B cell (primary cell): Measurements from ENCODE around the gene IL23A. TPM values are rescaled to one million over a fixed set of nuclear protein-coding genes. Genes with fewer than 3 reads are reported as not detected.
A peak's percentile ranks its signal among the peaks of the same experiment; 100 is the strongest.

Experiments
- ATAC-seq: fragments of 200-7000 bp; cut with Tn5 transposase; one replicate; pipeline ENCODE4 v1.10.0; 2021; ENCODE audit warnings: low read depth, mild to moderate bottlenecking, moderate number of reproducible peaks, moderate library complexity
- CTCF ChIA-PET: fragments of 350-600 bp; sonication (Branson Sonifier 250); formaldehyde crosslinking; loops from one replicate; lab custom pipeline; 2021; ENCODE audit warnings: antibody characterized with exemption, inconsistent platforms; lab: Charles Lee
- POLR2A ChIA-PET: fragments of 350-600 bp; sonication (Branson Sonifier 250); formaldehyde crosslinking; loops from one replicate; lab custom pipeline; 2021; ENCODE audit warnings: antibody characterized with exemption; lab: Charles Lee
- DNase-seq: peaks from one replicate; pipeline ENCODE4 v3.0.0; 2013
- H2AFZ ChIP-seq: 2 replicates; pipeline ENCODE4 v1.6.1; 2012; ENCODE audit warnings: mild to moderate bottlenecking, low read depth, low read length; ENCODE audit not compliant: insufficient read depth, poor library complexity, severe bottlenecking
- H3K27ac ChIP-seq, 2 donors: 1 replicate in 1 of 2; 2 replicates in 1 of 2; pipeline ENCODE4 v1.5.1; 2012 to 2013; ENCODE audit warnings: low read length in 2 of 2, mild to moderate bottlenecking in 2 of 2, moderate library complexity in 1 of 2
- H3K27me3 ChIP-seq, 4 experiments: fragments of 200-600 bp in 1 of 4; sonication (generic) in 1 of 4; replicated peaks in 1 of 4; 1 replicate in 2 of 4; 2 replicates in 2 of 4; pipeline versions ENCODE4 v1.6.1 to v1.7.0; 2013 to 2016; ENCODE audit warnings: low read length in 3 of 4, mild to moderate bottlenecking in 2 of 4, mixed read lengths in 1 of 4, moderate library complexity in 1 of 4; ENCODE audit not compliant: insufficient read depth in 4 of 4, control insufficient read depth in 3 of 4; ENCODE audit errors: control extremely low read depth in 1 of 4
- H3K36me3 ChIP-seq, 2 experiments: replicated peaks in 1 of 2; 1 replicate in 1 of 2; 2 replicates in 1 of 2; pipeline versions ENCODE4 v1.6.1 to v1.7.1; 2013; ENCODE audit warnings: low read length in 1 of 2; ENCODE audit not compliant: insufficient read depth in 2 of 2, control insufficient read depth in 1 of 2; ENCODE audit errors: control extremely low read depth in 1 of 2, extremely low read depth in 1 of 2
- H3K4me1 ChIP-seq, 2 donors: fragments of 200-600 bp in 1 of 2; sonication (generic) in 1 of 2; 1 replicate in 1 of 2; 2 replicates in 1 of 2; pipeline versions ENCODE4 v1.5.1 to v1.6.1; 2013 to 2017; ENCODE audit warnings: low read length in 2 of 2; ENCODE audit not compliant: control insufficient read depth in 2 of 2, insufficient read depth in 2 of 2
- H3K4me2 ChIP-seq: replicated peaks from 2 replicates; pipeline ENCODE3; 2012; ENCODE audit warnings: mild to moderate bottlenecking, low read depth, low read length; ENCODE audit not compliant: poor library complexity, severe bottlenecking
- H3K4me3 ChIP-seq, 5 experiments: fragments of 200-600 bp in 1 of 5; sonication (generic) in 1 of 5; 1 replicate in 3 of 5; 2 replicates in 2 of 5; pipeline versions ENCODE4 v1.5.1 to v1.7.0; 2011 to 2016; ENCODE audit warnings: low read length in 4 of 5, mild to moderate bottlenecking in 4 of 5, low read depth in 2 of 5, control low read depth in 1 of 5, moderate library complexity in 1 of 5; ENCODE audit not compliant: insufficient read depth in 1 of 5; ENCODE audit errors: control extremely low read depth in 1 of 5, extremely low read depth in 1 of 5
- H3K79me2 ChIP-seq: fragments of 200-600 bp; sonication (generic); one replicate; pipeline ENCODE4 v1.6.0; 2016; ENCODE audit warnings: low read length; ENCODE audit not compliant: control insufficient read depth, insufficient read depth
- H3K9ac ChIP-seq: fragments of 200-600 bp; sonication (generic); 2 replicates; pipeline ENCODE4 v1.6.1; 2017; ENCODE audit warnings: mild to moderate bottlenecking, low read length, moderate library complexity
- H3K9me3 ChIP-seq, 3 donors: one replicate each; pipeline versions ENCODE4 v1.6.1 to v1.7.1; 2013; ENCODE audit warnings: low read length in 2 of 3; ENCODE audit not compliant: control insufficient read depth in 2 of 3, insufficient read depth in 1 of 3; ENCODE audit errors: control extremely low read depth in 1 of 3
- H4K20me1 ChIP-seq: 2 replicates; pipeline ENCODE4 v1.6.0; 2012; ENCODE audit warnings: mild to moderate bottlenecking, low read length; ENCODE audit not compliant: insufficient read depth, control insufficient read depth, poor library complexity, severe bottlenecking
- H3K27ac Mint-ChIP-seq: one replicate; pipeline ENCODE4 v1.8.0; 2021; ENCODE audit warnings: mixed read lengths
- H3K27me3 Mint-ChIP-seq: one replicate; pipeline ENCODE4 v1.8.0; 2021; ENCODE audit warnings: mixed read lengths
- H3K4me1 Mint-ChIP-seq: one replicate; pipeline ENCODE4 v1.8.0; 2021; ENCODE audit warnings: mixed read lengths
- H3K4me3 Mint-ChIP-seq: one replicate; pipeline ENCODE4 v1.8.0; 2021; ENCODE audit warnings: mixed read lengths
- H3K9me3 Mint-ChIP-seq: one replicate; pipeline ENCODE4 v1.8.0; 2022; ENCODE audit warnings: mixed read lengths; ENCODE audit not compliant: insufficient read depth
- CTCF ChIP-seq: fragments of 200-600 bp; IDR thresholded peaks from one replicate; pipeline ENCODE4 v1.8.0; 2022; ENCODE audit warnings: antibody characterized with exemption, mild to moderate bottlenecking
- EZH2 ChIP-seq: IDR thresholded peaks from 2 replicates; pipeline ENCODE4 v1.6.1; 2012; ENCODE audit warnings: borderline replicate concordance, low read depth, mild to moderate bottlenecking, moderate library complexity, low read length; ENCODE audit not compliant: insufficient read depth, poor library complexity, severe bottlenecking
- WGBS: methylation state at CpG from one replicate; pipeline ENCODE4 v1.1.5; 2013; ENCODE audit warnings: missing lambda C conversion rate; ENCODE audit not compliant: insufficient coverage; 5-methylcytosine and 5-hydroxymethylcytosine counted together
- intact Hi-C: fragments of 100-400 bp; cut with micrococcal nuclease; formaldehyde crosslinking; loops from one replicate; pipeline ENCODE4 v1.10.0; 2022
- polyA plus RNA-seq: library from polyadenylated mRNA; depleted of rRNA; stranded (reverse); fragments of >200 nt; gene quantifications from 2 replicates; pipeline ENCODE4 v1.2.3, GENCODE V29; 2012
- total RNA-seq, 2 donors: library from RNA; stranded (reverse); fragments of 120-200 nt in 1 of 2; gene quantifications; 1 replicate in 1 of 2; 2 replicates in 1 of 2; pipeline versions ENCODE4 v1.2.3 to v1.2.4, GENCODE V29; 2013 to 2022

IL23A gene
- total and polyA plus RNA-seq, 2 donors (not counting 1 experiment from before 2014, with no cell fraction given): 20.5 to 32.6 TPM

DNA sequence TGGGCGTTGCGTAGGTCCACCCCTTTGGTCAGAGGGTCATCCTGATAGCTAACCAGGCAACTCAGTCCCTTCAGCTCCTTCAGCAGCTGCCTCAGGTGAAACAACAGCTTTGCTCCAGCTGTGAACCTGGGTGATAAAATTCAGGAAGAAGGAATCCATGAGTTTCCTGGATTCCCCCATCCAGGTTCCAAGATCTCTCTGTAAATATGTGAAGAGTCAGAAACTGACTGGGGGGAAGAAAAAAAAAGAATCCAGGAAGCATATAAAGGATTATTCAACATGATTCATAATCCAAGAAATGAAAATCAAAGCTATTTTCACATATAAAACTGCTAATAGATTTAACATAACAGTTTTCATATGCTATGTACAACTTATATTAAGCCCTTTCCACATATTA is 12.6 kb downstream of the IL23A start:
- ChIA-PET CTCF (interaction anchor here (1.8 to 2.6 kb wide), 2 partner anchors 8 to 113 kb away, joined by 5 to 11 read pairs; partner anchors contain the start of gene STAT2), POLR2A (interaction anchor here (0.5 kb wide), 1 partner anchor 390 kb away, joined by 6 read pairs; no protein-coding TSS in a partner anchor)
- no peaks in the 10 kb centered on the region for H3K9me3 Mint-ChIP-seq
- peaks cover 3% of the 10 kb centered on the region for H3K4me1 Mint-ChIP-seq
- no peak overlapping the region for H3K4me3 Mint-ChIP-seq
- H3K27ac Mint-ChIP-seq: no peak overlapping the region
- ATAC-seq (no peak), DNase-seq (no peak)
- Histone ChIP-seq H3K79me2 (peaks cover 20% of the 10 kb centered on the region), H3K27me3 (no peaks in the 10 kb centered on the region), H3K4me2 (no peak overlapping the region), H3K4me1 (no peaks in the 10 kb centered on the region), H3K9me3 (no peaks in the 10 kb centered on the region), H3K36me3 (peaks cover 16 to 84% of the 10 kb centered on the region in 2 experiments), H4K20me1 (peaks cover 7% of the 10 kb centered on the region), H3K27ac (no peak overlapping the region), H3K9ac (no peak overlapping the region), H2AFZ (no peak overlapping the region), H3K4me3 (no peak overlapping the region)
- intact Hi-C loops: no loop called here
- TF ChIP-seq EZH2: no peak
- TF ChIP-seq CTCF: no peak
- 94% methylated on average over 2 of the region's 2 CpGs for WGBS
- no peaks in the 10 kb centered on the region for H3K27me3 Mint-ChIP-seq

- 0% methylated on average over 1 of the region's 1 CpG for WGBS
- Histone ChIP-seq H3K9me3 (no peaks in the 10 kb centered on the region), H3K27me3 (no peaks in the 10 kb centered on the region), H3K4me1 (peaks cover 15 to 24% of the 10 kb centered on the region in 2 donors), H3K36me3 (peaks cover 15 to 28% of the 10 kb centered on the region in 2 experiments), H3K4me3 (peak overlapping the region; percentile 55 to 97 (median 76)), H3K79me2 (peaks cover 48% of the 10 kb centered on the region), H3K4me2 (peak overlapping the region; percentile 76), H3K27ac (peak overlapping the region; percentile 1 to 67), H2AFZ (peak overlapping the region; percentile 73), H4K20me1 (peaks cover 7% of the 10 kb centered on the region), H3K9ac (peak overlapping the region; percentile 82)
- H3K9me3 Mint-ChIP-seq: no peaks in the 10 kb centered on the region
- peak overlapping the region; percentile 54 for H3K27ac Mint-ChIP-seq
- ATAC-seq: no peak
- peaks cover 29% of the 10 kb centered on the region for H3K4me1 Mint-ChIP-seq
- intact Hi-C loops: no loop called here
- H3K27me3 Mint-ChIP-seq: no peaks in the 10 kb centered on the region
- POLR2A ChIA-PET: interaction anchor here (0.6 to 3.9 kb wide), 14 partner anchors 16 to 270 kb away, joined by 3 to 24 read pairs (median 8); partner anchors contain the start of genes CNPY2, IL23A, PAN2 and RNF41
- CTCF ChIA-PET: interaction anchor here (0.5 to 5.5 kb wide), 16 partner anchors 8 to 269 kb away, joined by 3 to 59 read pairs (median 9); partner anchors contain the start of genes CNPY2, IL23A, PAN2 and SMARCC2
- peak overlapping the region; percentile 89 for H3K4me3 Mint-ChIP-seq
- TF ChIP-seq CTCF: no peak
- TF ChIP-seq EZH2: no peak
- peak; percentile 35 for DNase-seq
Measured at GRCh38 chr12:56358836-56359532, 20.3 kb downstream of the IL23A start.
